Calu3 (cell line): Measurements from ENCODE around the gene SCD. TPM values are rescaled to one million over a fixed set of nuclear protein-coding genes. Genes with fewer than 3 reads are reported as not detected.

Source experiments
- BruUV-seq: library from RNA; stranded (reverse); fragments of 400-500 nt; replicated peaks from 2 replicates; lab custom pipeline; 2021; lab: Mats Ljungman, UMichigan
- CTCF ChIA-PET: fragments of 300-600 bp; sonication (Branson Sonifier 250); formaldehyde crosslinking; loops from one replicate; lab custom pipeline; 2022; ENCODE audit warnings: antibody characterized with exemption; lab: Charles Lee
- DNase-seq: peaks from one replicate; pipeline ENCODE4 v3.0.0; 2022
- H3K27ac Mint-ChIP-seq: one replicate; pipeline ENCODE4 v1.8.0; 2022; ENCODE audit warnings: mixed read lengths; ENCODE audit not compliant: unreplicated experiment
- H3K27me3 Mint-ChIP-seq: one replicate; pipeline ENCODE4 v1.8.0; 2022; ENCODE audit warnings: mixed read lengths; ENCODE audit not compliant: unreplicated experiment
- H3K36me3 Mint-ChIP-seq: one replicate; pipeline ENCODE4 v1.8.0; 2022; ENCODE audit warnings: mild to moderate bottlenecking, moderate library complexity, mixed read lengths; ENCODE audit not compliant: insufficient read depth, unreplicated experiment
- H3K4me1 Mint-ChIP-seq: one replicate; pipeline ENCODE4 v1.8.0; 2022; ENCODE audit warnings: mild to moderate bottlenecking, low read depth, mixed read lengths; ENCODE audit not compliant: unreplicated experiment
- H3K4me3 Mint-ChIP-seq: one replicate; pipeline ENCODE4 v1.8.0; 2022; ENCODE audit warnings: mild to moderate bottlenecking, low read depth, moderate library complexity, mixed read lengths; ENCODE audit not compliant: unreplicated experiment
- H3K9me3 Mint-ChIP-seq: one replicate; pipeline ENCODE4 v1.8.0; 2022; ENCODE audit warnings: low read depth, mixed read lengths; ENCODE audit not compliant: unreplicated experiment
- intact Hi-C: fragments of 100-400 bp; cut with micrococcal nuclease; formaldehyde crosslinking; loops from one replicate; pipeline ENCODE4 v1.10.0; 2022; ENCODE audit not compliant: unreplicated experiment
- total RNA-seq: library from RNA; stranded (reverse); gene quantifications from 2 replicates; pipeline ENCODE4 v1.2.3, GENCODE V29; 2022
- TF ChIP-seq, protein P1 (sequence below): fragments of 200-600 bp; IDR thresholded peaks from one replicate; pipeline ENCODE4 v1.8.0; 2022; ENCODE audit warnings: antibody characterized with exemption; ENCODE audit not compliant: unreplicated experiment

Gene SCD
- total RNA-seq, 1 experiment from 2014 or later = 225 TPM

- intact Hi-C loops = no loop called here
- peak overlapping the region; percentile 96 for H3K4me3 Mint-ChIP-seq
- CTCF ChIA-PET = interaction anchor here (0.6 kb wide), 1 partner anchor 43 kb away, joined by 3 read pairs; no protein-coding TSS in a partner anchor
- H3K9me3 Mint-ChIP-seq = no peaks in the 10 kb centered on the region
- TF ChIP-seq, protein P1, sequence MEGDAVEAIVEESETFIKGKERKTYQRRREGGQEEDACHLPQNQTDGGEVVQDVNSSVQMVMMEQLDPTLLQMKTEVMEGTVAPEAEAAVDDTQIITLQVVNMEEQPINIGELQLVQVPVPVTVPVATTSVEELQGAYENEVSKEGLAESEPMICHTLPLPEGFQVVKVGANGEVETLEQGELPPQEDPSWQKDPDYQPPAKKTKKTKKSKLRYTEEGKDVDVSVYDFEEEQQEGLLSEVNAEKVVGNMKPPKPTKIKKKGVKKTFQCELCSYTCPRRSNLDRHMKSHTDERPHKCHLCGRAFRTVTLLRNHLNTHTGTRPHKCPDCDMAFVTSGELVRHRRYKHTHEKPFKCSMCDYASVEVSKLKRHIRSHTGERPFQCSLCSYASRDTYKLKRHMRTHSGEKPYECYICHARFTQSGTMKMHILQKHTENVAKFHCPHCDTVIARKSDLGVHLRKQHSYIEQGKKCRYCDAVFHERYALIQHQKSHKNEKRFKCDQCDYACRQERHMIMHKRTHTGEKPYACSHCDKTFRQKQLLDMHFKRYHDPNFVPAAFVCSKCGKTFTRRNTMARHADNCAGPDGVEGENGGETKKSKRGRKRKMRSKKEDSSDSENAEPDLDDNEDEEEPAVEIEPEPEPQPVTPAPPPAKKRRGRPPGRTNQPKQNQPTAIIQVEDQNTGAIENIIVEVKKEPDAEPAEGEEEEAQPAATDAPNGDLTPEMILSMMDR = no peak
- H3K27ac Mint-ChIP-seq = peak overlapping the region; percentile 91
- peaks cover 80% of the 10 kb centered on the region for H3K36me3 Mint-ChIP-seq
- DNase-seq = no peak
- H3K4me1 Mint-ChIP-seq = peaks cover 43% of the 10 kb centered on the region
- no TSS peak for BruUV-seq
- no peaks in the 10 kb centered on the region for H3K27me3 Mint-ChIP-seq
Measured at GRCh38 chr10:100348389-100348927, 1.4 kb downstream of the SCD start.

DNA sequence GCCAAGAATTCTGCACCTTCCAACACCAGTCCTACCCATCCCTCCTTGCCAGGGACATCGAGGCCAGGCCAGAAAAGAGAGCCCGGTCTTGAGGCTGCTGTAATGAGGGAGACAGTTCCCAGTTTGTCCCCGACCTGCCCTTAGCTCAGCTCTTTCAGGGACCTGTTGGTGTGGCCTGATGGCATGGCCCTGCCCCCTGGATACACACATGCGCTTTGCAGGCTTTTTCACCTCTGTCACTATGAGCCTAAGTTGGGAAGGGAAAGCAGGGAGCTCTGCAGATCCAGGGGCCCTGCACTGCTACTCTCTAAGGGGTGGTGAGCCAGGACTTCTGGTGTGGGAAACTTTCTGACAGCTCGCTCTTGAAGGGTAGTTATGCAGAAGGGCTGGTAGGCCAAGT, 2.1 kb downstream of the SCD start:
- CTCF ChIA-PET = interaction anchor here (0.6 kb wide), 1 partner anchor 44 kb away, joined by 3 read pairs; no protein-coding TSS in a partner anchor
- no peaks in the 10 kb centered on the region for H3K27me3 Mint-ChIP-seq
- TF ChIP-seq, protein P1 = no peak
- peak overlapping the region; percentile 96 for H3K4me3 Mint-ChIP-seq
- BruUV-seq = no TSS peak
- intact Hi-C loops = no loop called here
- no peak for DNase-seq
- H3K9me3 Mint-ChIP-seq = no peaks in the 10 kb centered on the region
- H3K27ac Mint-ChIP-seq = no peak overlapping the region
- H3K36me3 Mint-ChIP-seq = peaks cover 84% of the 10 kb centered on the region
- peaks cover 43% of the 10 kb centered on the region for H3K4me1 Mint-ChIP-seq

DNA sequence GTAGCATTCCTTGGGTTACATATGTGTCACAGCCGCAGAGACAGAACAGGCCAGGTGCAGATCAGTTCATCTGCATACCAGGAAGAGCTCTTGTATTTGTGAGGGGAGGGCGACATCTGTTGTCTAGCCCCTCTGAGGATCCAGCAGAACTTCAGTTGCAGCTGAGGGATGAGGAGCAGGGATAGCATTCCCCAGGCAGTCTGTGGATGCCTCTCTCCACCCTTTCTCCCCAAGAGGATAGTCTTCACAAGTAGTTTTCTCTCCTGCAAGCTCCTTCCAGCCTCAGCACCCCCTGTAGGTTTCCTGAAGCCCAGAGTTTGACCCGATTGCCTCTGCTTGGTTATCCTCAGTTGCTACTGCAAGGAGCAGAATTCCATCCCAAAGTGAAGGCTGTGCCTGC, 2.6 kb downstream of the SCD start:
- Mint-ChIP-seq H3K4me3 (peak overlapping the region; percentile 96), H3K4me1 (peaks cover 43% of the 10 kb centered on the region), H3K27me3 (no peaks in the 10 kb centered on the region), H3K36me3 (peaks cover 90% of the 10 kb centered on the region), H3K9me3 (no peaks in the 10 kb centered on the region), H3K27ac (no peak overlapping the region)
- DNase-seq = no peak
- TF ChIP-seq, protein P1 = no peak
- BruUV-seq = no TSS peak
- intact Hi-C loops = no loop called here
- CTCF ChIA-PET = no interaction called here

DNA sequence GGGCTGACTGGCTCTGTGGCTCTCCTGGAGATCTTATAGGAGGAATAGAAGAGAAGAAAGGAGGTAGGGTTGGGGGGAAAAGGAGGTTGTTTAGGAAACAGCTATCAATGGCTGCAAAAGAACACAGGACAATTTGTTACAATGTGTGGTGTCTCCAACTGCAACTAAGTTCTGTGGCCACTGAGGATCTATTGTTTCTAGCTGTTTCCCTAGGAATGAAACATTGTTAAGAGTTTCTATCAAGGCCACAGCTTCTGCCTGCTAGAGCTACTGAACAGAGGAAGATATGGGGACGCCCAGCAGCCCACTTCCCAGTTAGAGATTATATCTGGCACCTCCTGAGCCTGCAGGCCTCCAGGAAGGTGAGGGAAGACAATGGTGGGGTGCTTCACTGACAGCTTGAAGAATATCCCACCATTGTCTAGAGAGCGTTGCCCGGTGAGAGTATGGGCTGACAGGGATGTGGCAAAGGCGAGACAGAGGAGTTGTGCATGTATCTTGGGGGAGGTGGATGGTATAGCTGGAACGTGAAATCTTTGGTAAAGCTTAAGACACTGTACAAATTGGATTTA, 4.0 kb downstream of the SCD start:
- H3K36me3 Mint-ChIP-seq = peaks cover 91% of the 10 kb centered on the region
- intact Hi-C loops = no loop called here
- TF ChIP-seq, protein P1 = no peak
- no TSS peak for BruUV-seq
- CTCF ChIA-PET = no interaction called here
- no peaks in the 10 kb centered on the region for H3K9me3 Mint-ChIP-seq
- no peak for DNase-seq
- H3K27me3 Mint-ChIP-seq = no peaks in the 10 kb centered on the region
- peak overlapping the region; percentile 53 for H3K27ac Mint-ChIP-seq
- H3K4me3 Mint-ChIP-seq = peak overlapping the region; percentile 96
- H3K4me1 Mint-ChIP-seq = peaks cover 48% of the 10 kb centered on the region
